Endothelial cell of umbilical vein (primary cell): ENCODE measurements around the gene CACNB1.

ENCODE experiments used
- EZH2 ChIP-seq: IDR thresholded peaks from 2 replicates; pipeline ENCODE4 v1.6.1; 2012; ENCODE audit warnings: borderline replicate concordance, low read depth, mild to moderate bottlenecking, moderate library complexity, low read length, inconsistent platforms; ENCODE audit not compliant: severe bottlenecking
- JUN ChIP-seq: IDR thresholded peaks from 2 replicates; pipeline ENCODE4 v1.6.1; 2011; ENCODE audit warnings: borderline replicate concordance, low read depth; ENCODE audit not compliant: insufficient read length, insufficient read depth
- POLR2A ChIP-seq: IDR thresholded peaks from 2 replicates; pipeline ENCODE4 v1.6.1; 2012; ENCODE audit warnings: low read depth, mild to moderate bottlenecking, control low read depth, low read length
- TF ChIP-seq, protein P1 (sequence below), 2 donors: IDR thresholded peaks; 1 replicate in 1 of 2; 2 replicates in 1 of 2; pipeline ENCODE4 v1.5.1; 2011; ENCODE audit warnings: low read length in 2 of 2, mild to moderate bottlenecking in 2 of 2, moderate library complexity in 2 of 2, control low read depth in 1 of 2, inconsistent platforms in 1 of 2, low read depth in 1 of 2; ENCODE audit not compliant: insufficient read depth in 1 of 2; ENCODE audit errors: extremely low read depth in 1 of 2
- TF ChIP-seq, protein P2 (sequence below): IDR thresholded peaks from 2 replicates; pipeline ENCODE4 v1.6.1; 2011; ENCODE audit not compliant: insufficient read depth, insufficient read length

GRCh38 chr17:39231591-39232551 is 34.4 kb upstream of the CACNB1 start:
- TF ChIP-seq, protein P1, sequence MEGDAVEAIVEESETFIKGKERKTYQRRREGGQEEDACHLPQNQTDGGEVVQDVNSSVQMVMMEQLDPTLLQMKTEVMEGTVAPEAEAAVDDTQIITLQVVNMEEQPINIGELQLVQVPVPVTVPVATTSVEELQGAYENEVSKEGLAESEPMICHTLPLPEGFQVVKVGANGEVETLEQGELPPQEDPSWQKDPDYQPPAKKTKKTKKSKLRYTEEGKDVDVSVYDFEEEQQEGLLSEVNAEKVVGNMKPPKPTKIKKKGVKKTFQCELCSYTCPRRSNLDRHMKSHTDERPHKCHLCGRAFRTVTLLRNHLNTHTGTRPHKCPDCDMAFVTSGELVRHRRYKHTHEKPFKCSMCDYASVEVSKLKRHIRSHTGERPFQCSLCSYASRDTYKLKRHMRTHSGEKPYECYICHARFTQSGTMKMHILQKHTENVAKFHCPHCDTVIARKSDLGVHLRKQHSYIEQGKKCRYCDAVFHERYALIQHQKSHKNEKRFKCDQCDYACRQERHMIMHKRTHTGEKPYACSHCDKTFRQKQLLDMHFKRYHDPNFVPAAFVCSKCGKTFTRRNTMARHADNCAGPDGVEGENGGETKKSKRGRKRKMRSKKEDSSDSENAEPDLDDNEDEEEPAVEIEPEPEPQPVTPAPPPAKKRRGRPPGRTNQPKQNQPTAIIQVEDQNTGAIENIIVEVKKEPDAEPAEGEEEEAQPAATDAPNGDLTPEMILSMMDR (IDR thresholded peaks at IDR 0.05; ENCODE audit: extremely low read depth in 1 of 2, insufficient read depth in 1 of 2, low read depth in 1 of 2, low read length in 2 of 2): peak; percentile 81 to 90
- peak; percentile 41 for TF ChIP-seq EZH2
- TF ChIP-seq POLR2A: no peak
- TF ChIP-seq, protein P2, sequence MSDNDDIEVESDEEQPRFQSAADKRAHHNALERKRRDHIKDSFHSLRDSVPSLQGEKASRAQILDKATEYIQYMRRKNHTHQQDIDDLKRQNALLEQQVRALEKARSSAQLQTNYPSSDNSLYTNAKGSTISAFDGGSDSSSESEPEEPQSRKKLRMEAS: no peak
- TF ChIP-seq JUN: no peak
